SU-DHL-6 (cell line): Measurements from ENCODE around the gene ASPRV1.

Experiments
- H2AFZ ChIP-seq: fragments of 200-600 bp; sonication (generic); 2 replicates; pipeline ENCODE4 v1.6.1; 2014; ENCODE audit warnings: low read depth, mild to moderate bottlenecking, moderate library complexity, mixed read lengths, antibody characterized with exemption, low read length; ENCODE audit not compliant: severe bottlenecking
- H3F3A ChIP-seq: fragments of 200-600 bp; shearing (Covaris generic); 2 replicates; pipeline ENCODE4 v1.6.0; 2016; ENCODE audit warnings: antibody characterized with exemption, mild to moderate bottlenecking; ENCODE audit not compliant: insufficient read depth
- H3K27ac ChIP-seq: fragments of 200-600 bp; sonication (generic); 2 replicates; pipeline ENCODE4 v1.5.1; 2016; ENCODE audit warnings: low read depth, mild to moderate bottlenecking, low read length, moderate library complexity, mixed read lengths
- H3K27me3 ChIP-seq: fragments of 200-600 bp; sonication (generic), shearing (Covaris generic); 2 replicates; pipeline ENCODE4 v1.6.0; 2014; ENCODE audit warnings: mild to moderate bottlenecking, low read length
- H3K36me3 ChIP-seq: fragments of 200-600 bp; sonication (generic); 2 replicates; pipeline ENCODE4 v1.6.1; 2014; ENCODE audit warnings: mild to moderate bottlenecking, low read length, mixed read lengths
- H3K4me2 ChIP-seq: fragments of 300-600, 200-600 bp; shearing (Covaris generic), sonication (generic); 2 replicates; pipeline ENCODE4 v1.6.0; 2014; ENCODE audit warnings: low read length, low read depth, mild to moderate bottlenecking; ENCODE audit not compliant: poor library complexity, severe bottlenecking
- H3K4me3 ChIP-seq: fragments of 200-600 bp; sonication (generic); 2 replicates; pipeline ENCODE4 v1.5.1; 2014; ENCODE audit warnings: antibody characterized with exemption, low read length, mild to moderate bottlenecking, mixed read lengths; ENCODE audit not compliant: insufficient read depth, poor library complexity, severe bottlenecking
- H3K79me2 ChIP-seq: fragments of 200-600 bp; sonication (generic); 2 replicates; pipeline ENCODE4 v1.6.1; 2014; ENCODE audit warnings: mild to moderate bottlenecking, low read length, moderate library complexity; ENCODE audit not compliant: insufficient read depth
- H3K9ac ChIP-seq: fragments of 200-600 bp; sonication (generic); 2 replicates; pipeline ENCODE4 v1.7.0; 2014; ENCODE audit warnings: mild to moderate bottlenecking, low read length
- H3K9me2 ChIP-seq: fragments of 200-600 bp; sonication (generic); replicated peaks from 2 replicates; pipeline ENCODE4 v1.6.1; 2014; ENCODE audit warnings: low read length; ENCODE audit not compliant: insufficient read depth
- H3K9me3 ChIP-seq: fragments of 200-600 bp; sonication (generic); 2 replicates; pipeline ENCODE4 v1.6.1; 2014; ENCODE audit warnings: low read length, mixed read lengths; ENCODE audit not compliant: insufficient read depth
- H4K20me1 ChIP-seq: fragments of 200-600 bp; sonication (generic); 2 replicates; pipeline ENCODE4 v1.6.1; 2014; ENCODE audit warnings: low read depth, mild to moderate bottlenecking, antibody characterized with exemption, low read length, moderate library complexity, mixed read lengths
- EZH2phosphoT487 ChIP-seq: fragments of 200-600 bp; sonication (generic), shearing (Covaris generic); conservative IDR thresholded peaks from 2 replicates; pipeline ENCODE4 v1.6.1; 2018; ENCODE audit warnings: mild to moderate bottlenecking, antibody characterized with exemption, low read length, moderate library complexity, mixed read lengths
- TF ChIP-seq, protein P1 (sequence below): fragments of 200-600 bp; sonication (generic); IDR thresholded peaks from one replicate; pipeline ENCODE4 v1.5.1; 2017; ENCODE audit warnings: antibody characterized with exemption, mild to moderate bottlenecking, low read length, moderate library complexity; ENCODE audit not compliant: insufficient read depth, poor library complexity, severe bottlenecking

ASPRV1 gene

DNA sequence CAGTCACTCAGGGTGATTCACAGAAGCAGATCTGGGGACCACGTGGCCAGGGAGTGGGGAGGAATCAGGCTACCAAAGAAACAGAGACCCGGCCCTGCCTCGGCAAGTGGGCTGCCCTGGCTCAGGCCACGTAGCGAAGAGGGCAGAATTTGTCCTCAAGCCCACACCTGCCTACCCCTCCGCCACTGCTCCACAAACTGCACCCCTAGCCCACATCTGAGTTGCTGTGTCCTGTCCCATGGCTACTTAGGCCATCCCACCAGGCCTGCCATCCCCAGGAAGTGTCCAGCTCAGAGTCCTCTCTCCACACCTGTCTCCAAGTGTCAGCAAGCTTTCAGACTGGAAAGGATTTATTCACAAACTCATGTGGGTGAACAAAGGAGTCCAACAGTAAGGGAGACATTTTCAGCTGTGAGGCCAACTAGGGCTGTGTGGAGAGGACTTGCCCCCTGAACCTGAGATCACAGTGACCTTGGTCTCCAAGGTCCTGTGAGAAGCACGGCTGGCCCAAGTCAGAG, 31.7 kb upstream of the ASPRV1 start:
- TF ChIP-seq, protein P1, sequence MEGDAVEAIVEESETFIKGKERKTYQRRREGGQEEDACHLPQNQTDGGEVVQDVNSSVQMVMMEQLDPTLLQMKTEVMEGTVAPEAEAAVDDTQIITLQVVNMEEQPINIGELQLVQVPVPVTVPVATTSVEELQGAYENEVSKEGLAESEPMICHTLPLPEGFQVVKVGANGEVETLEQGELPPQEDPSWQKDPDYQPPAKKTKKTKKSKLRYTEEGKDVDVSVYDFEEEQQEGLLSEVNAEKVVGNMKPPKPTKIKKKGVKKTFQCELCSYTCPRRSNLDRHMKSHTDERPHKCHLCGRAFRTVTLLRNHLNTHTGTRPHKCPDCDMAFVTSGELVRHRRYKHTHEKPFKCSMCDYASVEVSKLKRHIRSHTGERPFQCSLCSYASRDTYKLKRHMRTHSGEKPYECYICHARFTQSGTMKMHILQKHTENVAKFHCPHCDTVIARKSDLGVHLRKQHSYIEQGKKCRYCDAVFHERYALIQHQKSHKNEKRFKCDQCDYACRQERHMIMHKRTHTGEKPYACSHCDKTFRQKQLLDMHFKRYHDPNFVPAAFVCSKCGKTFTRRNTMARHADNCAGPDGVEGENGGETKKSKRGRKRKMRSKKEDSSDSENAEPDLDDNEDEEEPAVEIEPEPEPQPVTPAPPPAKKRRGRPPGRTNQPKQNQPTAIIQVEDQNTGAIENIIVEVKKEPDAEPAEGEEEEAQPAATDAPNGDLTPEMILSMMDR, result no peak
- no peak for TF ChIP-seq EZH2phosphoT487
- Histone ChIP-seq H3K9me3 (no peaks in the 10 kb centered on the region), H3K4me2 (no peak overlapping the region), H3F3A (no peaks in the 10 kb centered on the region), H2AFZ (no peak overlapping the region), H3K36me3 (no peaks in the 10 kb centered on the region), H3K27ac (no peak overlapping the region), H3K4me3 (no peak overlapping the region), H4K20me1 (no peaks in the 10 kb centered on the region), H3K9ac (no peak overlapping the region), H3K9me2 (no peaks in the 10 kb centered on the region), H3K79me2 (no peaks in the 10 kb centered on the region), H3K27me3 (no peaks in the 10 kb centered on the region)

DNA sequence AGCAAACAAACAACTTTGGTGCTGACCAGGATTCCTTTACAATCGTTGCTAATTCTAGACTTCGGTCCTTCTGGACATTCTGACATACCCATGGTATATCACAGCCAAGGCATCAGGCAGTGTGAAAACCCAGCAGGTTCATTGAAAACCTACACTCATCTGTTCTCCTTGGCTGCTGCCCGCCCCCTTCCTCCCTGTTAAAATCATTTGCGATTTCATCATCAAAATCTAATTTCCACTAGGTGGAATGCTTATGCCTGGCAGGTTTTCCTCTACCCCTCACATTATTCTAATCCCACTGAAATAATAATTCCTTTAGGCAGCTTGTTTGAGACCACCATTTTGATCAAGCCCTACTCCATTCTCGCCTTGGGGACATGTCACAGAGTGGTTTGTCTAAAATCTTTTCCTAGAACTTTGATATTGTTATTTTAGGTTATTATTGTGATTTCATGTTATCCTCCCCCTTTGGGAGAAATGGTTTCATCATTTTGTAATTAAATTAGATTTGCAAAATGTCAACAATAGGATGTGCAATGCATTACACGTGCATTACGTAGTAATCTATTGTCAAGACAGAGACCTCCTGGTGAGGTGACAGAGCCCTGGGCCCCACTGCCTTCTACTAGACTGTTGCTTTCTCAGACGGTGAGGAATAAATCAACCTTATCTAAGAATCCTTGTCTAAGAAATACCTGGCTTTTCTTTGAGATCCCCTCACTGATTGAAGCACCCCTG, 31.0 kb upstream of the ASPRV1 start:
- H3K9me2 ChIP-seq, result no peaks in the 10 kb centered on the region
- no peak for TF ChIP-seq EZH2phosphoT487
- TF ChIP-seq, protein P1, result no peak
- no peaks in the 10 kb centered on the region for H3K9me3 ChIP-seq
- H3K9ac ChIP-seq, result no peak overlapping the region
- H3K4me3 ChIP-seq, result no peak overlapping the region
- no peaks in the 10 kb centered on the region for H3K36me3 ChIP-seq
- no peaks in the 10 kb centered on the region for H3F3A ChIP-seq
- H3K27me3 ChIP-seq, result no peaks in the 10 kb centered on the region
- no peaks in the 10 kb centered on the region for H4K20me1 ChIP-seq
- H3K4me2 ChIP-seq, result no peak overlapping the region
- H3K79me2 ChIP-seq, result no peaks in the 10 kb centered on the region
- H2AFZ ChIP-seq, result no peak overlapping the region
- H3K27ac ChIP-seq, result no peak overlapping the region

DNA sequence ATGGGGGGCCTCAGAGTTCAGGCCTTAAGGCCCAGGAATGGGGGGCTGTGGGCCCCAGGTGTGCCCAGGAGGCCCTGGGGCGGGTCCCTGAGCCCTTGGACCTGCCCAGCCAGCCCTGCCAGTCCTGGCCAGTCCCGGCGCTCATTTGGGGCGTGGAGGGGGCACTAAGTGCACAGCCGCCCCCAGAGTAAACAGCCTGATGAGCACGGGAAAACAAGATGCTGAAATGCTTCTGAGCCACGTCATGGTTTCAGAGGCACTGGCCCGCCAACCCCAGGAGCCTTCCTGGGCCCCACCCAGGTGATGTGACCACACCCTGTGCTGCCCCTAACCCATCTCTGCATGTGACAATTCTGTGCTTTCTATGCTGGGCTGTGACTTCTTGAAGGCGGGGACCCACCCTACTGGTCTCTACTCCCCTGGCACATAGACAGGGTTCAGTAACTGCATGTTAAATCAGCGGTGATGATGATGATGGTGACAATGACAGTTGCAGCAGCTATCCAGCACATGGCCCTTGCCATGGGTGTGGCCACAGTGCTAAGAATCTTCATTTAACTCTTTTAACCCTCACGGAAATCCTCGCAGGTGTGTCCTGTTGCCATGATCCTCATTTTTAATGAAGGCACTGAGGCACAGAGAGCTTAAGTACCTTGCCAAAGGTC, 28.1 kb upstream of the ASPRV1 start:
- Histone ChIP-seq H3K4me2 (no peak overlapping the region), H3K9me2 (no peaks in the 10 kb centered on the region), H3K27me3 (no peaks in the 10 kb centered on the region), H3K9me3 (no peaks in the 10 kb centered on the region), H3K4me3 (no peak overlapping the region), H3F3A (no peaks in the 10 kb centered on the region), H3K36me3 (no peaks in the 10 kb centered on the region), H2AFZ (no peak overlapping the region), H4K20me1 (no peaks in the 10 kb centered on the region), H3K9ac (no peak overlapping the region), H3K27ac (no peak overlapping the region), H3K79me2 (no peaks in the 10 kb centered on the region)
- TF ChIP-seq EZH2phosphoT487, result no peak
- TF ChIP-seq, protein P1, result no peak
